Subcutaneous adipose tissue (tissue), 4 donors: Measurements from ENCODE around the gene TMIGD2. TPM values are rescaled to one million over a fixed set of nuclear protein-coding genes. Genes with fewer than 3 reads are reported as not detected.

Experiments used
- total RNA-seq, 4 donors: library from RNA; depleted of rRNA; stranded (reverse); fragments of >200 nt; gene quantifications; one replicate each; pipeline ENCODE4 v1.1.0, GENCODE V29; 2016
- TF ChIP-seq, protein P1 (sequence below): fragments of 450-650 bp; IDR thresholded peaks from one replicate; pipeline ENCODE4 v1.5.1; 2016; ENCODE audit warnings: low read depth, mild to moderate bottlenecking, control low read depth, antibody characterized with exemption, moderate library complexity

The TMIGD2 gene
- total RNA-seq, 4 donors from 2014 or later: 0.34 TPM; not detected in 3

DNA sequence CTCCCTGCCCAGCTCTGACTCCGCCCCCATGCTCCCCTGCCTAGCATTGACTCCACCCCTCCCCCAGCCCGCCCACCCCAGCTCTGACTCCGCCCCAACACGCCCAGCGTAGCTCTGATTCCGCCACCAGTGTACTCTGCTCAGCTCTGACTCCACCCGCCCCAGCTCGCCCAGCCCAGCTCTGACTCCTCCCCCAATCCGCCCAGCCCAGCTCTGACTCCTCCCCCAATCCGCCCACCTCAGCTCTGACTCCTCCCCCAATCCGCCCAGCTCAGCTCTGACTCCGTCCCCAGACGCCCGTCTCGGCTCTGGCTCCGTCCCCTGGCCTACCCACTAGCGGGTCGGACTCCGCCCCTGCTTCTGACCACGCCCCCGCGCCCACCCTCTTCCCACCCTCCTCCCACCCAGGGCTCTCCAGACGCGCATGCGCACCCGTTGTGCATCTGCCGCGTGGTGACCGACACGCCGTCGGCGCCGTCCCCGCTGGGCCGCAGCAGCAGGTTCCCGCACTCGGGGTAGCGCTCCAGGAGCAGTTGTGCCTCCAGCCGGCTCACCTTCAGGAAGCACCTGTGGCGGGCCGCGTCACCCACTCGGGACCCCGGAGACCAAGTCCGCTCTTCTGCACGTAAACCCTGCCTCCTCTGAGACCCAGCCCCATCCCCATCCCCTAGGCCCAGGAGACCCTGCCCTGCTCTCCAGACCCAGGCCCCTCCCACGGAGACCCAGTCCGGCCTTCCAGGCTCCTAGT is 26.2 kb upstream of the TMIGD2 start:
- TF ChIP-seq, protein P1, sequence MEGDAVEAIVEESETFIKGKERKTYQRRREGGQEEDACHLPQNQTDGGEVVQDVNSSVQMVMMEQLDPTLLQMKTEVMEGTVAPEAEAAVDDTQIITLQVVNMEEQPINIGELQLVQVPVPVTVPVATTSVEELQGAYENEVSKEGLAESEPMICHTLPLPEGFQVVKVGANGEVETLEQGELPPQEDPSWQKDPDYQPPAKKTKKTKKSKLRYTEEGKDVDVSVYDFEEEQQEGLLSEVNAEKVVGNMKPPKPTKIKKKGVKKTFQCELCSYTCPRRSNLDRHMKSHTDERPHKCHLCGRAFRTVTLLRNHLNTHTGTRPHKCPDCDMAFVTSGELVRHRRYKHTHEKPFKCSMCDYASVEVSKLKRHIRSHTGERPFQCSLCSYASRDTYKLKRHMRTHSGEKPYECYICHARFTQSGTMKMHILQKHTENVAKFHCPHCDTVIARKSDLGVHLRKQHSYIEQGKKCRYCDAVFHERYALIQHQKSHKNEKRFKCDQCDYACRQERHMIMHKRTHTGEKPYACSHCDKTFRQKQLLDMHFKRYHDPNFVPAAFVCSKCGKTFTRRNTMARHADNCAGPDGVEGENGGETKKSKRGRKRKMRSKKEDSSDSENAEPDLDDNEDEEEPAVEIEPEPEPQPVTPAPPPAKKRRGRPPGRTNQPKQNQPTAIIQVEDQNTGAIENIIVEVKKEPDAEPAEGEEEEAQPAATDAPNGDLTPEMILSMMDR: no peak

- TF ChIP-seq, protein P1: no peak
Measured at GRCh38 chr19:4327877-4328242, 25.7 kb upstream of the TMIGD2 start.

DNA sequence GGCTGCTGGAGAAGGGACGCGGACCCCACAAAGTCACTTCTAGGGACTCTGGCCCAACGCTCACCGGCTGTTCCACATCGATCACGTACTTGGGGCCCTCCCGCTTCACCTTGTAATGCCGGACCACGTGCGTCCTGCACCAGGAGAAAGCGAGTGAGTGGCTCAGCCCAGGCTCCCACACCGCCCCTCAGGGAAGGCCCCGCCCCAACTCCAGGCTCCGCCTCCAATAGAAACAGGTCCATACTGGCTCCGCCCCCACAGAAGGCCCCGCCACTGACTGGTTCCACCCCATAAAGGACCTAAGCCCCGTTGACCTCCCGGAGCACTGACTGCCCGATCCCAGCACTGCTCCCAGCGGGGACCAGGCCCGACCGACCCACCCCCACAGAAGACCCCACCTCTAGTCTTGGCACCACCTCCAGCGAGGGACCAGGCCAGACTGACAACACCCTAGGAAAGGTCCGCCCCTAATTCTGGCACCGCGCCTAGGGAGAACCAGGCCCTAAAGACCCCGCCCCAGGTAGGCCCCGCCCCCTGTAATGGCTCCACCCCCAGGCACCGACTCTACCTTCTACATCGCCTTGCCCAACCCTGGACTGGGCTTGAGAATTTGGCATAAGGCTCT is 25.2 kb upstream of the TMIGD2 start:
- TF ChIP-seq, protein P1: no peak

DNA sequence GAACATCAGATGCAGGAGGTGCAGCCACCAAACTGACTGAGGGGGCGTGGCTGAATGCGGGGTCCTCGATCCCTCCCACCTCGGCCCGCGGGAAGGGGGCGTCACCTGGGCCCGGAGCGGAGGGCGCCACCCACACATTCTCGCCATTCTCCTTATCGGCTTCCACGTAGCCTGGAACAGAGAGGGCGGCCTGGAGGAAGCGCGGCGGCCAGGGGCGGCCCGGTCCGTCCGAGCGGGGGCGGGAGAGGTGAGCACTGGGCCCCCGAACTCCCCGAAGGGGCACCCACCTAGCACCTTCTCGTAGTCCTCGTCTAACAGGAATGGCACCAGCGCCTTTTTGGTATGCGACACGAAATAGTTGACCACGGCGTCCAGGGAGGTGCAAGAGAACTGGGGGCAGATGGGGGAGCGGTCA is 24.7 kb upstream of the TMIGD2 start:
- TF ChIP-seq, protein P1: no peak

- TF ChIP-seq, protein P1: no peak
Measured at GRCh38 chr19:4326215-4326836, 24.1 kb upstream of the TMIGD2 start.

DNA sequence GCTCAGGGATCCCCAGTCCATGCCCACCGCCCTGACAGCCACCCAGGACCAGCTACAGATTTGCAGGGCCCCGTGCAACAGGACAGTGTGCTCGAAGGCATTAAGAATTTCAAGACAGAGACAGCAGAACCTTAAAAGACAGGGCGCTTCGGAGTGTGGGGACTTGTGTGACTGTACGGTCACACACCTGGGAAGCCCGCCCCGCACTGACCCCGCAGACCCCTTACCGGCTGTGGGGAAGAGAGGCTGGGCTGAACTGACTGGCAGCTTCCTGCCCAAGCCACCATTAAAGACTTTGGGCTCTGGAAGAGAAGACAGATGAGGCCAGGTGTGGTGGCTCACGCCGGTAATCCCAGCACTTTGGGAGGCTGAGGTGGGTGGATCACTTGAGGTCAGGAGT is 22.0 kb upstream of the TMIGD2 start:
- TF ChIP-seq, protein P1: no peak

- TF ChIP-seq, protein P1: no peak
Measured at GRCh38 chr19:4323692-4324091, 21.5 kb upstream of the TMIGD2 start.
